SK-N-SH treated with all-trans-retinoic acid at 6 μM for 48 hours (cell line): ENCODE data around the gene VPS25.

Source experiments
- ATAC-seq: fragments of 200-7000 bp; cut with Tn5 transposase; 3 replicates; pipeline ENCODE4 v1.9.1; 2020; ENCODE audit warnings: mild to moderate bottlenecking, moderate library complexity
- ARNTL ChIP-seq: fragments of 450-650 bp; formaldehyde crosslinking; IDR thresholded peaks from 2 replicates; pipeline ENCODE4 v1.5.0; 2020; ENCODE audit warnings: low read depth, mild to moderate bottlenecking, moderate library complexity, borderline replicate concordance
- BACH2 ChIP-seq: fragments of 250-450 bp; sonication (Bioruptor Pico); IDR thresholded peaks from 2 replicates; pipeline ENCODE4 v1.9.0; 2021; ENCODE audit warnings: mild to moderate bottlenecking, borderline replicate concordance
- CREB5 ChIP-seq: fragments of 250-450 bp; sonication (Bioruptor Pico); IDR thresholded peaks from 2 replicates; pipeline ENCODE4 v1.5.1; 2020; ENCODE audit warnings: low read depth, mild to moderate bottlenecking, moderate library complexity
- CSRNP3 ChIP-seq: fragments of 250-450 bp; sonication (Bioruptor Pico); IDR thresholded peaks from 2 replicates; pipeline ENCODE4 v1.5.1; 2021; ENCODE audit warnings: mild to moderate bottlenecking, moderate library complexity
- ESRRG ChIP-seq: fragments of 250-450 bp; sonication (Bioruptor Pico); IDR thresholded peaks from 2 replicates; pipeline ENCODE4 v1.6.1; 2021; ENCODE audit warnings: mild to moderate bottlenecking
- GLIS3 ChIP-seq: fragments of 250-450 bp; sonication (Bioruptor Pico); IDR thresholded peaks from 2 replicates; pipeline ENCODE4 v1.5.0; 2020; ENCODE audit warnings: mild to moderate bottlenecking, moderate library complexity
- ISL1 ChIP-seq: fragments of 250-450 bp; sonication (Bioruptor Pico); IDR thresholded peaks from 2 replicates; pipeline ENCODE4 v2.1.2; 2022; ENCODE audit warnings: mild to moderate bottlenecking, moderate library complexity
- OSR1 ChIP-seq: fragments of 250-450 bp; sonication (Bioruptor Pico); IDR thresholded peaks from 2 replicates; pipeline ENCODE4 v1.8.0; 2022; ENCODE audit warnings: moderate library complexity, mild to moderate bottlenecking, inconsistent platforms
- PATZ1 ChIP-seq: fragments of 250-450 bp; sonication (Bioruptor Pico); IDR thresholded peaks from 2 replicates; pipeline ENCODE4 v1.8.0; 2020; ENCODE audit warnings: mild to moderate bottlenecking, moderate library complexity, borderline replicate concordance
- POU6F1 ChIP-seq: fragments of 250-450 bp; sonication (Bioruptor Pico); IDR thresholded peaks from 2 replicates; pipeline ENCODE4 v1.8.0; 2021; ENCODE audit warnings: low read depth, mild to moderate bottlenecking, moderate library complexity, borderline replicate concordance
- PPARA ChIP-seq: fragments of 250-450 bp; sonication (Bioruptor Pico); IDR thresholded peaks from 2 replicates; pipeline ENCODE4 v1.5.0; 2020; ENCODE audit warnings: mild to moderate bottlenecking, borderline replicate concordance
- RARB ChIP-seq: fragments of 250-450 bp; sonication (Bioruptor Pico); IDR thresholded peaks from 2 replicates; pipeline ENCODE4 v1.8.0; 2021; ENCODE audit warnings: mild to moderate bottlenecking, moderate library complexity
- SNAI2 ChIP-seq: fragments of 250-450 bp; sonication (Bioruptor Pico); IDR thresholded peaks from 2 replicates; pipeline ENCODE4 v1.5.0; 2020; ENCODE audit warnings: mild to moderate bottlenecking, moderate library complexity
- TCF4 ChIP-seq: fragments of 250-450 bp; sonication (Bioruptor Pico); IDR thresholded peaks from 2 replicates; pipeline ENCODE4 v1.8.0; 2021; ENCODE audit warnings: mild to moderate bottlenecking, moderate library complexity, borderline replicate concordance
- TOX ChIP-seq: fragments of 250-450 bp; sonication (Bioruptor Pico); IDR thresholded peaks from 2 replicates; pipeline ENCODE4 v1.8.0; 2021; ENCODE audit warnings: mild to moderate bottlenecking, moderate library complexity, borderline replicate concordance
- TSHZ2 ChIP-seq: fragments of 250-450 bp; sonication (Bioruptor Pico); IDR thresholded peaks from 2 replicates; pipeline ENCODE4 v1.5.0; 2020; ENCODE audit warnings: mild to moderate bottlenecking, moderate library complexity
- ZFP3 ChIP-seq: fragments of 250-450 bp; sonication (Bioruptor Pico); IDR thresholded peaks from 2 replicates; pipeline ENCODE4 v1.5.0; 2020; ENCODE audit warnings: mild to moderate bottlenecking, moderate library complexity
- ZFP30 ChIP-seq: fragments of 450-650 bp; formaldehyde crosslinking; IDR thresholded peaks from 2 replicates; pipeline ENCODE4 v1.5.0; 2022; ENCODE audit warnings: mild to moderate bottlenecking, moderate library complexity
- ZNF565 ChIP-seq: fragments of 450-650 bp; formaldehyde crosslinking; conservative IDR thresholded peaks from 2 replicates; pipeline ENCODE4 v1.5.0; 2020; ENCODE audit warnings: low read depth, mild to moderate bottlenecking, moderate library complexity
- ZNF70 ChIP-seq: fragments of 450-650 bp; formaldehyde crosslinking; IDR thresholded peaks from 2 replicates; pipeline ENCODE4 v1.5.0; 2020; ENCODE audit warnings: mild to moderate bottlenecking, moderate library complexity
- ZNF8 ChIP-seq: fragments of 450-650 bp; formaldehyde crosslinking; IDR thresholded peaks from 2 replicates; pipeline ENCODE4 v1.5.0; 2020; ENCODE audit warnings: mild to moderate bottlenecking, moderate library complexity

VPS25 gene

GRCh38 chr17:42798011-42798382 is 24.7 kb downstream of the VPS25 start:
- no peak for TF ChIP-seq POU6F1 (CRISPR knock-in tag)
- TF ChIP-seq OSR1: no peak
- no peak for TF ChIP-seq CREB5
- no peak for TF ChIP-seq ZFP30 (CRISPR knock-in tag)
- no peak for ATAC-seq

GRCh38 chr17:42798383-42799380 is 25.4 kb downstream of the VPS25 start, which contains the start of the genes CNTD1 and COA3:
Gene CNTD1 (plus strand): TSS chr17:42798861. CDS start chr17:42799068, 207 bp downstream.
Gene COA3 (minus strand): TSS chr17:42798704. CDS start chr17:42798681, 23 bp downstream.
- TF ChIP-seq TCF4 (CRISPR knock-in tag) (no peak), POU6F1 (CRISPR knock-in tag) (0 out of 2 replicates have a peak, but pooled peaks have one; percentile 9)
- TF ChIP-seq, all 23 proteins: peak for 1
- ATAC-seq: peak; percentile 99

GRCh38 chr17:42803074-42803883 is 30.0 kb downstream of the VPS25 start:
- ATAC-seq: no peak
- TF ChIP-seq PPARA (CRISPR knock-in tag) (no peak), ESRRG (CRISPR knock-in tag) (no peak), ZNF8 (no peak), PATZ1 (CRISPR knock-in tag) (no peak), ZFP3 (CRISPR knock-in tag) (no peak), ARNTL (CRISPR knock-in tag) (no peak), ZNF70 (CRISPR knock-in tag) (no peak), ZNF565 (CRISPR knock-in tag) (no peak), BACH2 (no peak), SNAI2 (CRISPR knock-in tag) (no peak), OSR1 (no peak), ISL1 (CRISPR knock-in tag) (no peak), TSHZ2 (no peak), TCF4 (CRISPR knock-in tag) (no peak), GLIS3 (CRISPR knock-in tag) (no peak), ZFP30 (CRISPR knock-in tag) (no peak), RARB (CRISPR knock-in tag) (no peak), POU6F1 (CRISPR knock-in tag) (no peak), TOX (CRISPR knock-in tag) (no peak), CSRNP3 (CRISPR knock-in tag) (no peak)
